BLaER1 treated with 17β-estradiol and CSF1 and Interleukin-3, amounts not matched to agents 10 nM and 100 nM (cell line): ENCODE measurements around the gene ANTKMT.
"Not testable (repeated sequence)": the region's sequence is repeated elsewhere in the genome, so short reads cannot be mapped to it uniquely, and the experiment has no call there.

Experiments
- H3K27ac ChIP-seq, 11 experiments: shearing (Covaris generic); formaldehyde crosslinking; 2 replicates each; pipeline ENCODE4 v1.8.1; 2022
- H3K27me3 ChIP-seq, 11 experiments: shearing (Covaris generic); formaldehyde crosslinking; 2 replicates each; pipeline ENCODE4 v1.8.1; 2022
- H3K36me3 ChIP-seq, 11 experiments: shearing (Covaris generic); formaldehyde crosslinking; 2 replicates each; pipeline ENCODE4 v1.8.1; 2022
- H3K4me1 ChIP-seq, 10 experiments: shearing (Covaris generic); formaldehyde crosslinking; 2 replicates each; pipeline ENCODE4 v1.8.1; 2022
- H3K4me2 ChIP-seq, 11 experiments: shearing (Covaris generic); formaldehyde crosslinking; 2 replicates each; pipeline ENCODE4 v1.8.1; 2022
- H3K4me3 ChIP-seq, 10 experiments: shearing (Covaris generic); formaldehyde crosslinking; 2 replicates each; pipeline ENCODE4 v1.8.1; 2022
- H3K9ac ChIP-seq, 11 experiments: shearing (Covaris generic); formaldehyde crosslinking; 2 replicates each; pipeline ENCODE4 v1.8.1; 2022
- H3K9me3 ChIP-seq, 11 experiments: shearing (Covaris generic); formaldehyde crosslinking; replicated peaks in 1 of 11; 2 replicates each; pipeline ENCODE4 v1.8.1; 2022
- H4K20me1 ChIP-seq, 11 experiments: shearing (Covaris generic); formaldehyde crosslinking; 2 replicates each; pipeline ENCODE4 v1.8.1; 2022
- Cebpa-rat ChIP-seq, 11 experiments: shearing (Covaris generic); IDR thresholded peaks; 2 replicates each; pipeline ENCODE4 v1.8.1; 2022

ANTKMT gene

DNA sequence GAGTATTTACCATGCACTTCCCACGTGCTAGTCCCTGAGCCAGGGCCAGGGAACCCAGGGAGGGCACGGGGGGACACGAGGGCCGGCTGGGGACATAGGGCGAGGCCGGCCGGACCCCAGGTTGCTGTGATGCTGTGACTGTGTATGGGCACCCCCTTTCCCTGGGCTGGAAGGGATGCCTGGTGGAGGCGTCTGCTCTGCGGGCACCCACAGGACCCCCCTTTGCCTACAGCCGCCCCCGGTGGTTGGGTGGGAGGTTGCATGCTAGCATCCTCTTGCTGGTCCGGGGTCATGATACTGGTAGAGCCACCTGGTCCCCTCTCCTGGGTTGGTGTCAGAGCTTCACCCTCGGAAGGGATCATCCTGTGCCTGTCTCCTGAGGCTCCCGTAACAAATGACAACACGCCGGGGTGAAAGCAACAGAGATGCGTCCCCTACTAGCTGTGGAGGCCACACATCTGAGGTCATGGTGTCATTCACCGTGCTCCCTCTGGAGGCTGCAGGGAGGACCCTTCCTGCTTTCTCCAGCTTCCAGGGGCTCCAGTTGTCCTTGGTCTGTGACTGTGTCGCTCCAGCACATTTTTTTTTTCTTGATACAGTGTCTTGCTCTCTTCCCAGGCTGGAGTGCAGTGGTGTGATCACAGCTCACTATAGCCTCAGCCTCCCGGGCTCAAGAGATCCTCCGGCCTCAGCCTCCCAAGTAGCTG is 23.0 kb downstream of the ANTKMT start:
- Histone ChIP-seq H4K20me1 (peaks cover 0 to 6% (median 0%) of the 10 kb centered on the region in 11 experiments; a peak in 2 of 22 replicates), H3K9ac (no peak overlapping the region), H3K4me2 (no peak overlapping the region), H3K27me3 (no peaks in the 10 kb centered on the region), H3K4me1 (peaks cover 12 to 30% (median 22%) of the 10 kb centered on the region in 10 experiments), H3K27ac (no peak overlapping the region), H3K4me3 (no peak overlapping the region), H3K9me3 (no peaks in the 10 kb centered on the region), H3K36me3 (0 out of 22 replicates have a peak, but pooled peaks cover 0 to 5% (median 0%) of the 10 kb centered on the region in 11 experiments)
- TF ChIP-seq Cebpa-rat (IDR thresholded peaks at IDR 0.05): no peak

DNA sequence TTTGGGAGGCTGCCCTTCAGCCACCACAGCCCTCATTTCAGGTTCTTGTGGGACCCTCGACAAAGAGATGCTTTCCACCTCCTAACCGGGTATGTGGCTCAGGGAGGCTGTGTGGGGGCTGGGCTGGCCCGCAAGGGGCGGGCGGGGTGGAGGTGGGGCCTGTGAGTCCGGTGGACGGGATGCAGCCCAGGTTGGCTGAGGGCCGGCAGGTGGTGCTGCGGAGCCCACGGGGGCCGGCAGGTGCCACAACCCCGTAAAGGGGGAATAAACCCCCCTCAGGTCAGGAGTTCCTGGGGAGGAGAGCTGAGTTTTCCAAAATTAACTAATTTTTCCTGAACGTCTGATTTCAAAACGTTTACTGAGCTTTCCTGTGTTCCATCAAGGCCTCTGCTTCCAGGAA is 24.8 kb downstream of the ANTKMT start:
- H3K4me3 ChIP-seq: no peak overlapping the region
- H3K9me3 ChIP-seq: no peaks in the 10 kb centered on the region
- no peaks in the 10 kb centered on the region for H3K36me3 ChIP-seq
- no peak overlapping the region for H3K9ac ChIP-seq
- TF ChIP-seq Cebpa-rat (IDR thresholded peaks at IDR 0.05): no peak
- H3K27ac ChIP-seq: no peak overlapping the region
- H3K4me2 ChIP-seq: no peak overlapping the region
- no peaks in the 10 kb centered on the region for H3K27me3 ChIP-seq
- no peaks in the 10 kb centered on the region for H4K20me1 ChIP-seq
- peaks cover 0 to 15% (median 7%) of the 10 kb centered on the region in 10 experiments; a peak in 16 of 20 replicates for H3K4me1 ChIP-seq

GRCh38 chr16:746637-747036 is 25.7 kb downstream of the ANTKMT start:
- TF ChIP-seq Cebpa-rat (IDR thresholded peaks at IDR 0.05): no peak
- Histone ChIP-seq H3K9ac (no peak overlapping the region), H3K4me3 (no peak overlapping the region), H3K9me3 (no peaks in the 10 kb centered on the region), H3K27me3 (no peaks in the 10 kb centered on the region), H3K4me1 (peaks cover 0 to 10% (median 2%) of the 10 kb centered on the region in 10 experiments; a peak in 9 of 20 replicates), H3K27ac (no peak overlapping the region), H4K20me1 (no peaks in the 10 kb centered on the region), H3K36me3 (no peaks in the 10 kb centered on the region), H3K4me2 (no peak overlapping the region)

GRCh38 chr16:747978-748746 is 27.2 kb downstream of the ANTKMT start:
- H3K9ac ChIP-seq: no peak overlapping the region
- peaks cover 0 to 15% (median 0%) of the 10 kb centered on the region in 10 experiments; a peak in 8 of 20 replicates for H3K4me1 ChIP-seq
- no peaks in the 10 kb centered on the region for H3K9me3 ChIP-seq
- no peaks in the 10 kb centered on the region for H4K20me1 ChIP-seq
- H3K36me3 ChIP-seq: no peaks in the 10 kb centered on the region
- H3K4me2 ChIP-seq: no peak overlapping the region
- no peak overlapping the region for H3K27ac ChIP-seq
- TF ChIP-seq Cebpa-rat (IDR thresholded peaks at IDR 0.05): no peak
- no peaks in the 10 kb centered on the region for H3K27me3 ChIP-seq
- H3K4me3 ChIP-seq: no peak overlapping the region

- H3K4me1 ChIP-seq: peaks cover 0 to 24% (median 3%) of the 10 kb centered on the region in 10 experiments; a peak in 10 of 20 replicates
- H3K9ac ChIP-seq: no peak overlapping the region
- no peaks in the 10 kb centered on the region for H3K27me3 ChIP-seq
- TF ChIP-seq Cebpa-rat (IDR thresholded peaks at IDR 0.05): no peak
- H3K4me3 ChIP-seq: no peak overlapping the region
- no peaks in the 10 kb centered on the region for H3K36me3 ChIP-seq
- no peaks in the 10 kb centered on the region for H4K20me1 ChIP-seq
- H3K27ac ChIP-seq: no peak overlapping the region
- no peaks in the 10 kb centered on the region for H3K9me3 ChIP-seq
- no peak overlapping the region for H3K4me2 ChIP-seq
Measured at GRCh38 chr16:749010-749409, 28.1 kb downstream of the ANTKMT start.

- H3K27me3 ChIP-seq: no peaks in the 10 kb centered on the region
- H3K9ac ChIP-seq: no peak overlapping the region
- H3K9me3 ChIP-seq: no peaks in the 10 kb centered on the region
- H3K4me1 ChIP-seq: peaks cover 6 to 39% (median 13%) of the 10 kb centered on the region in 10 experiments; a peak in 17 of 20 replicates
- no peaks in the 10 kb centered on the region for H3K36me3 ChIP-seq
- no peak for TF ChIP-seq Cebpa-rat (IDR thresholded peaks at IDR 0.05)
- no peak overlapping the region for H3K4me2 ChIP-seq
- no peak overlapping the region for H3K4me3 ChIP-seq
- no peaks in the 10 kb centered on the region for H4K20me1 ChIP-seq
- H3K27ac ChIP-seq: no peak overlapping the region
Measured at GRCh38 chr16:750485-750884, 29.5 kb downstream of the ANTKMT start.

DNA sequence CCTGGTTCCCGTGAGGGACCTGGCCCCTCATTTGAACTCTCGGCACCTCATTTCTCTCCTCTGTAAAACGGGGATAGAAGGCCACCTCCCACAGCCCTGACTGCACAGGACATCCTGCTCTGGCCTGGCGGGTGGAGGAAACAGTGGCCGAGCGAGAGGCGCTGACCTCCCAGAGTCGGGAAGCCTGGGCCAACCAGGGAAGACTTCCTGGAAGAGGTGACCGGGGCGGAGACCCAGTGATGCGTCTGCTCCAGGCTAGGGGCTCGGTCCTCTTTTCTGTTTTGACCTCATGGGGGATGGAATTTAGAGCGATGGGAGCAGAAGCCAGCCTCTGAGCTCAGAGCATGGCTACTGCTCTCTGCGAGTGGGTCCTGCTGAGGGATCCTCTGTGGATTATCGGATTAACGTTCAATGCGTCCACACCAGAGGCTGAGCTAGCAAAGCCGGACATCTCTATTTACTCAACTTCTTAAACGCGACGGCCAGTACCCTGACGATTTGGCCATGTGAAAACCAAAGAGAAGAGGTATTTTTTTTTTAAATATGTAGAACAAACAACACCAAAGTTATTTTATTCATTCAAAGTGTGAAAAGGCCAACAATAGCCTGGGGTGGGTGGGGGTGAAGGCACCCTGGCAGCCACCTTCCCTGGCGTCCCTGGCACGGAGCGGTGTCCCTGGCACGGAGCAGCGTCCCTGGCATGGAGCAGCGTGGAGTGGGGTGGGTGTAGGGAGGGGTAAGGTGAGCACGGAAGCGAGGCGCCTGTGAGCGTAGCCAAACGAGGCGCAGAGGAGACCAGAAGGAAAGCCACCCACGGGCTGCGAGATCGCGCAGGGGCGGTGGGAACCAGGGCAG is 30.4 kb downstream of the ANTKMT start:
- Histone ChIP-seq H3K9ac (no peak overlapping the region; a peak in 1 of 22 replicates), H3K4me2 (peak overlapping the region in 2 of 11 experiments; percentile 37 to 48; a peak in 3 of 22 replicates), H3K9me3 (peaks cover 0 to 3% (median 0%) of the 10 kb centered on the region in 11 experiments; a peak in 2 of 22 replicates), H3K4me3 (no peak overlapping the region), H3K36me3 (no peaks in the 10 kb centered on the region), H3K27me3 (no peaks in the 10 kb centered on the region), H4K20me1 (no peaks in the 10 kb centered on the region), H3K27ac (no peak overlapping the region), H3K4me1 (peaks cover 7 to 44% (median 14%) of the 10 kb centered on the region in 10 experiments; a peak in 18 of 20 replicates)
- no peak for TF ChIP-seq Cebpa-rat (IDR thresholded peaks at IDR 0.05)

DNA sequence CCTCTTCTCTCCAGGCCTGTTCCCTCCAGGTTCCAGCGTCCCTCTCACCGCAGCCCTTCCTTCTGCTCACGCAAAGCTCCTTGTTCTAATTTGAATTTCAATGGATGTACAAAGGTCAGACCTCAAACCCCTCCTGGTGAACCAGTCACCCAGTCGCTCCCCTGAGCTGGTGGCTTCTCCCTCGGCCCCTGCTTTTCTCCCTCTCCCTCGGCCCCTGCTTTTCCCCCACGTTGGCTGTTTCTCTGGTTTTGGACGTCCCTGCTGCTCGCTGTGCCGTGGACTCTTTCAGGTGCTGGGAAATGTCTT is 31.0 kb downstream of the ANTKMT start:
- no peak for TF ChIP-seq Cebpa-rat (IDR thresholded peaks at IDR 0.05)
- Histone ChIP-seq H3K27me3 (no peaks in the 10 kb centered on the region), H3K9ac (peak overlapping the region in 1 of 11 experiments; percentile 15; a peak in 2 of 22 replicates), H3K4me1 (peaks cover 12 to 50% (median 20%) of the 10 kb centered on the region in 10 experiments), H3K4me3 (no peak overlapping the region), H3K27ac (no peak overlapping the region; a peak in 1 of 22 replicates), H3K4me2 (peak overlapping the region in 3 of 11 experiments; percentile 15 to 48 (median 37); a peak in 5 of 22 replicates), H4K20me1 (no peaks in the 10 kb centered on the region), H3K36me3 (no peaks in the 10 kb centered on the region), H3K9me3 (peaks cover 0 to 5% (median 0%) of the 10 kb centered on the region in 11 experiments; a peak in 2 of 22 replicates)

DNA sequence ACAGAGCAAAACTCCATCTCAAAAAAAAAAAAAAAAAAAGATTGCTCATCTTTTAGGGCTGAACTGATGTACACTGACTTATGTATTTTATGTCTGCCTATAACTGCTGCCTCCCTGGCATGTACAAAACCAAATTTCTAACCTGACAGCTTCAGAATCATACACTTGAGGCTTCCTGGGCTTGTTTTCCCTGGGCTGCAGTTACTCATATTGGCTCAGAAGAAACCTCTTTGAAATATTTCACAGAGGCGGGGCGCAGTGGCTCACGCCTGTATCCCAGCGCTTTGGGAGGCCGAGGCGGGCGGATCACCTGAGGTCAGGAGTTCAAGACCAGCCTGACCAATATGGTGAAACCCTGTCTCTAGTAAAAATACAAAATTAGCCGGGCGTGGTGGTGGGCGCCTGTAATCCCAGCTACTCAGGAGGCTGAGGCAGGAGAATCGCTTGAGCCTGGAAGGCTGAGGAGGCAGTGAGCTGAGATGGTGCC is 33.2 kb downstream of the ANTKMT start:
- Histone ChIP-seq H3K27ac (peak overlapping the region in 3 of 11 experiments; percentile 49 to 67 (median 58); a peak in 7 of 22 replicates), H3K9ac (peak overlapping the region in 2 of 11 experiments; percentile 32 to 35; a peak in 3 of 22 replicates), H3K4me1 (peaks cover 25 to 64% (median 33%) of the 10 kb centered on the region in 10 experiments), H3K4me2 (peak overlapping the region in 8 of 11 experiments; percentile 12 to 84 (median 80); a peak in 14 of 22 replicates)
- not testable (repeated sequence) for H3K4me3 ChIP-seq, H3K36me3 ChIP-seq, H3K9me3 ChIP-seq, H3K27me3 ChIP-seq, H4K20me1 ChIP-seq
